Measurements from ENCODE around the gene ZDHHC4.

Gene ZDHHC4

DNA sequence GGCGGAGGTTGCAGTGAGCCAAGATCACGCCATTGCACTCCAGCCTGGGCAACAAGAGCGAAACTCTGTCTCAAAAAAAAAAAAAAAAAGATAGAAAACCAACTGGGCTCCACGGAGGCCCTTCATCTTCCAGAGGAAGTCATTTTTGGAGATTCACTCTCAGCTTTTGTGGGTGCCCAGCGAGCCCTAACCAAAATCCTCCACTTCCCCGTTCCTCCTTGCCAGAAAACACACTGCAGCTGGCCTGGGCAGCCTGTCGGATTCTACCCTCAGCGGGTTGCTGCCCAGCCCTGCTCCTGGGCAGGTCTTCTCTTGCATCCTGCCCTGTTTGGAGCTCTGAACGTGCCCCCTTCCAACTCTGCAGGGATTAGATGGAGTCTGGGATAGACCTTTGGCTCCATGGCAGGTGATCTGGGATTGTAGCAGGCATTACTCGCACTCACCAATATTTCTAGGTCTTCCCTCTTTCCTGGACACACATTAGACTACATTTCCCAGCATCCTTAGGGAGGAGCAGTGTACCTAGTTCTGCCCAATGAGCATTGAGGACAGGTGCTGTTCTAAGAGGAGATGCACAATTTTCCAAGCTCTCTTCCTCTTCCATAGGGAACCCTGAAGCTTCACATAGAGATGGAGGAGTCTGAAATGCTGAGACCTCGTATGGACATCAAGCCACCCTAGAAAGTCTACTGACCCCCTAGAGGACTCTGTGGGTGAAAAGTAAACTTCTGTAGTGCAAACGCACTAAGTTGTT, 30.6 kb upstream of the ZDHHC4 start:
- Histone ChIP-seq H4K91ac (ENCODE audit: low read length) (no peak overlapping the region), H2BK15ac (ENCODE audit: low read depth, poor library complexity, severe bottlenecking) (no peak overlapping the region), H3K18ac (ENCODE audit: low read depth in 1 of 2, low read length in 2 of 2) (no peak overlapping the region), H3K4me3 (ENCODE audit: insufficient read depth in 1 of 2, low read depth in 1 of 2, low read length in 2 of 2) (no peak overlapping the region), H3K23ac (ENCODE audit: low read length in 2 of 2) (no peak overlapping the region), H3K79me1 (replicated peaks; ENCODE audit: low read length, poor library complexity, severe bottlenecking) (no peaks in the 10 kb centered on the region), H2BK120ac (ENCODE audit: low read depth, low read length) (no peak overlapping the region), H3K9me3 (ENCODE audit: control insufficient read depth, low read length) (no peaks in the 10 kb centered on the region), H3K4ac (ENCODE audit: low read depth in 1 of 2, low read length in 2 of 2) (no peak overlapping the region), H2BK5ac (ENCODE audit: low read depth, low read length, poor library complexity, severe bottlenecking) (peak overlapping the region; percentile 22), H3K14ac (ENCODE audit: low read length in 2 of 2) (no peak overlapping the region), H3K27ac (ENCODE audit: low read length, poor library complexity, severe bottlenecking) (no peak overlapping the region), H3K4me2 (ENCODE audit: low read length, poor library complexity, severe bottlenecking) (no peak overlapping the region), H3K36me3 (ENCODE audit: control insufficient read depth in 1 of 2, insufficient read depth in 2 of 2, low read depth in 1 of 2, low read length in 2 of 2) (no peaks in the 10 kb centered on the region), H4K8ac (ENCODE audit: low read length) (no peak overlapping the region), H2AK5ac (ENCODE audit: low read length, severe bottlenecking) (no peak overlapping the region), H2AFZ (ENCODE audit: low read depth, low read length) (no peak overlapping the region), H3K9ac (ENCODE audit: low read length) (no peak overlapping the region), H3K27me3 (ENCODE audit: control insufficient read depth in 1 of 2, insufficient read depth in 1 of 2, low read length in 2 of 2) (peaks cover 0 to 22% of the 10 kb centered on the region in 2 experiments), H2BK12ac (ENCODE audit: low read length in 2 of 2) (no peak overlapping the region), H3K4me1 (ENCODE audit: control insufficient read depth, insufficient read depth, low read depth, low read length) (no peaks in the 10 kb centered on the region)
- DNase-seq = no peak
- WGBS = 87% methylated on average over 10 of the region's 12 CpGs

DNA sequence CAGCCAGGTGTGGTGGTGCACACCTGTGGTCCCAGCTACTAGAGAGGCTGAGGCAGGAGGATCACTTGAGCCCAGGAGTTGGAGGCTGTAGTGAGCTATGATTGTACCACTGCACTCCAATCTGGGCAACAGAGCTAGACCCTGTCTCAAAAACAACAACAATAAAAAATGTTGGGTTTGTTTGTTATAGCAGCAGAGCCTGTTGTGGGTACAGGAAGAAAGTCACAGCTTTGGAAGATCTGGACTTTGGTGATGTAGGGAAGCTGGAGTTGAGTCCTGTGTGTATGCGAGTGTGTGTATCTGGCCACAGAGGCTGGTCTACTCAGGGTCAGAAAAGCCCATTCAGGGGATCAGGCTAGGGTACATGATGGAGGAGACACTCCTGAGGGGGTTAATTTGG, 29.9 kb upstream of the ZDHHC4 start:
- Histone ChIP-seq H2BK12ac (ENCODE audit: low read length in 2 of 2) (no peak overlapping the region), H3K27me3 (ENCODE audit: control insufficient read depth in 1 of 2, insufficient read depth in 1 of 2, low read length in 2 of 2) (peaks cover 0 to 20% of the 10 kb centered on the region in 2 experiments), H4K8ac (ENCODE audit: low read length) (no peak overlapping the region), H4K91ac (ENCODE audit: low read length) (no peak overlapping the region), H3K79me1 (replicated peaks; ENCODE audit: low read length, poor library complexity, severe bottlenecking) (no peaks in the 10 kb centered on the region), H3K23ac (ENCODE audit: low read length in 2 of 2) (no peak overlapping the region), H3K9ac (ENCODE audit: low read length) (no peak overlapping the region), H3K27ac (ENCODE audit: low read length, poor library complexity, severe bottlenecking) (no peak overlapping the region), H3K9me3 (ENCODE audit: control insufficient read depth, low read length) (no peaks in the 10 kb centered on the region), H2BK15ac (ENCODE audit: low read depth, poor library complexity, severe bottlenecking) (no peak overlapping the region), H3K4ac (ENCODE audit: low read depth in 1 of 2, low read length in 2 of 2) (no peak overlapping the region), H2AFZ (ENCODE audit: low read depth, low read length) (no peak overlapping the region), H3K36me3 (ENCODE audit: control insufficient read depth in 1 of 2, insufficient read depth in 2 of 2, low read depth in 1 of 2, low read length in 2 of 2) (no peaks in the 10 kb centered on the region), H2BK120ac (ENCODE audit: low read depth, low read length) (no peak overlapping the region), H3K18ac (ENCODE audit: low read depth in 1 of 2, low read length in 2 of 2) (no peak overlapping the region), H2BK5ac (ENCODE audit: low read depth, low read length, poor library complexity, severe bottlenecking) (no peak overlapping the region), H3K4me1 (ENCODE audit: control insufficient read depth, insufficient read depth, low read depth, low read length) (no peaks in the 10 kb centered on the region), H3K4me2 (ENCODE audit: low read length, poor library complexity, severe bottlenecking) (no peak overlapping the region), H3K14ac (ENCODE audit: low read length in 2 of 2) (no peak overlapping the region), H2AK5ac (ENCODE audit: low read length, severe bottlenecking) (no peak overlapping the region), H3K4me3 (ENCODE audit: insufficient read depth in 1 of 2, low read depth in 1 of 2, low read length in 2 of 2) (no peak overlapping the region)
- DNase-seq = no peak
- WGBS = 100% methylated on average over 1 of the region's 1 CpG

DNA sequence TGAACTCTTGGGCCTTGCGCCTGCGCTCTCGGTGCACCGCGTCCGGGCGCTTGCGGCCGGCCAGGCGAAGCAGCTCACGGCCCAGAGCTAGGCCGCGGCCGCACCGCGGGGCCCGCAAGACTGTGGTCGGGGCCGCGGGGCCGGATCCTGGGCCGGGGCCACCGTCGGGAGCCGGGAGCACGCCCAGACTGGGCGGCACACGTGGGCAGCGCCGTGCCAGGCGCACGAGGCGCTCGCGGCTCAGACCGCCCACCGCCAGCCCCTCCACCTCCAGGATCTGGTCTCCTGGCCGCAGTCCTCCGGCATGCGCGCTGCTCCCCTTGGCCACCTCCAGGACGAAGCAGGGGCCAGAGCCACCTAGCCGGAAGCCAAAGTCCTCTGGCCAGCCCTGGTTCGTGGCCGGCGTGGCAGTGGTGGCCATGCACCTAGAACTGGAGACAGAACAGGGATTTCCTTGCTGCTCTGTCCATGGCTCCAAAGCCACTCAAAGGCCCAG, 26.2 kb upstream of the ZDHHC4 start, which contains the start of gene GRID2IP:
TSS of gene GRID2IP (minus strand) at position 446 of the 496 bp plus-strand sequence. CDS start at position 421, 25 bp downstream.
- H3K18ac ChIP-seq (ENCODE audit: low read depth in 1 of 2, low read length in 2 of 2) = no peak within 1 kb of the TSS
- H3K27ac ChIP-seq (ENCODE audit: low read length, poor library complexity, severe bottlenecking) = no peak within 1 kb of the TSS
- no peak within 1 kb of the TSS for H3K9ac ChIP-seq (ENCODE audit: low read length)
- H3K4me2 ChIP-seq (ENCODE audit: low read length, poor library complexity, severe bottlenecking) = no peak within 1 kb of the TSS
- H2AFZ ChIP-seq (ENCODE audit: low read depth, low read length) = no peak within 1 kb of the TSS
- no peak within 1 kb of the TSS for H2BK5ac ChIP-seq (ENCODE audit: low read depth, low read length, poor library complexity, severe bottlenecking)
- H3K36me3 ChIP-seq (ENCODE audit: control insufficient read depth in 1 of 2, insufficient read depth in 2 of 2, low read depth in 1 of 2, low read length in 2 of 2) = no peaks in the 10 kb centered on the region
- H3K23ac ChIP-seq (ENCODE audit: low read length in 2 of 2) = no peak within 1 kb of the TSS
- H2BK12ac ChIP-seq (ENCODE audit: low read length in 2 of 2) = no peak within 1 kb of the TSS
- no peak within 1 kb of the TSS for H3K4ac ChIP-seq (ENCODE audit: low read depth in 1 of 2, low read length in 2 of 2)
- no peaks in the 10 kb centered on the region for H3K79me1 ChIP-seq (replicated peaks; ENCODE audit: low read length, poor library complexity, severe bottlenecking)
- no peaks in the 10 kb centered on the region for H3K4me1 ChIP-seq (ENCODE audit: control insufficient read depth, insufficient read depth, low read depth, low read length)
- H3K27me3 ChIP-seq (ENCODE audit: control insufficient read depth in 1 of 2, insufficient read depth in 1 of 2, low read length in 2 of 2) = peaks cover 4 to 6% of the 10 kb centered on the region in 2 experiments
- H3K14ac ChIP-seq (ENCODE audit: low read length in 2 of 2) = no peak within 1 kb of the TSS
- DNase-seq = no peak
- H3K9me3 ChIP-seq (ENCODE audit: control insufficient read depth, low read length) = no peaks in the 10 kb centered on the region
- 88% methylated on average over 42 of the region's 46 CpGs for WGBS
- no peak within 1 kb of the TSS for H2AK5ac ChIP-seq (ENCODE audit: low read length, severe bottlenecking)
- no peak within 1 kb of the TSS for H4K8ac ChIP-seq (ENCODE audit: low read length)
- H3K4me3 ChIP-seq (ENCODE audit: insufficient read depth in 1 of 2, low read depth in 1 of 2, low read length in 2 of 2) = no peak within 1 kb of the TSS
- H2BK15ac ChIP-seq (ENCODE audit: low read depth, poor library complexity, severe bottlenecking) = no peak within 1 kb of the TSS
- H4K91ac ChIP-seq (ENCODE audit: low read length) = no peak within 1 kb of the TSS
- no peak within 1 kb of the TSS for H2BK120ac ChIP-seq (ENCODE audit: low read depth, low read length)

DNA sequence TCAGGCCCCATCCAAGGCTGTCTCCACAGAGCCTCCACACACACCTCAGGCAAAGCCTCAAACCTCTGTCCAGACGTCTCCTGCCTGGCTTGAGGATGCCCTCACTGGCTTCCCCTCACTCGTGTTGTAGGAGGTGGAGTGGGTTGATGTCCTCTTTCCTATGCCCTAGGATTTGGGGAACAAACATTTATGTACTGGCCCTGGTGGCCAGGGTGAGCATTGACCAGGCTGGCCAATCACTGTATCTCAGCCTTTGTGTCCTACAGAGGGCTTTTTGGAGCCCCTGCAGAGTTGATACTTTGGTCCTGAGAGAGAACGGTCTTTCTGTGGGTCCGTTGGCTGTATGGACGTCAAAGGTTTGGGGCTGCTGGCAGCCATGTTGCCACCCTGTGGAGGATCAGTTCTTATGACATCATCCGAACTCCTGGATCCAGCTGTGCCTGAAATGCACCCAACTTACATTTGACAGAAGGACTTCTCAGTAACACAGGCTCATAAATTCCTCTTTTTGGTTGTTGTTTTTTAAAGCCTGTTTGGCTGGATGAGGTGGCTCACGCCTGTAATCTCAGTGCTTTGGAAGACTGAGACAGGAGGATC, 23.7 kb upstream of the ZDHHC4 start:
- H3K27ac ChIP-seq (ENCODE audit: low read length, poor library complexity, severe bottlenecking) = no peak overlapping the region
- 80% methylated on average over 6 of the region's 7 CpGs for WGBS
- no peak overlapping the region for H2BK12ac ChIP-seq (ENCODE audit: low read length in 2 of 2)
- no peak overlapping the region for H3K4me3 ChIP-seq (ENCODE audit: insufficient read depth in 1 of 2, low read depth in 1 of 2, low read length in 2 of 2)
- H3K4me2 ChIP-seq (ENCODE audit: low read length, poor library complexity, severe bottlenecking) = no peak overlapping the region
- no peak overlapping the region for H2BK120ac ChIP-seq (ENCODE audit: low read depth, low read length)
- no peak overlapping the region for H2BK15ac ChIP-seq (ENCODE audit: low read depth, poor library complexity, severe bottlenecking)
- H4K91ac ChIP-seq (ENCODE audit: low read length) = no peak overlapping the region
- H3K18ac ChIP-seq (ENCODE audit: low read depth in 1 of 2, low read length in 2 of 2) = no peak overlapping the region
- H2AFZ ChIP-seq (ENCODE audit: low read depth, low read length) = no peak overlapping the region
- H3K27me3 ChIP-seq (ENCODE audit: control insufficient read depth in 1 of 2, insufficient read depth in 1 of 2, low read length in 2 of 2) = peaks cover 0 to 4% of the 10 kb centered on the region in 2 experiments
- no peak overlapping the region for H2BK5ac ChIP-seq (ENCODE audit: low read depth, low read length, poor library complexity, severe bottlenecking)
- H4K8ac ChIP-seq (ENCODE audit: low read length) = no peak overlapping the region
- no peaks in the 10 kb centered on the region for H3K79me1 ChIP-seq (replicated peaks; ENCODE audit: low read length, poor library complexity, severe bottlenecking)
- H3K14ac ChIP-seq (ENCODE audit: low read length in 2 of 2) = no peak overlapping the region
- no peak overlapping the region for H3K23ac ChIP-seq (ENCODE audit: low read length in 2 of 2)
- no peak overlapping the region for H2AK5ac ChIP-seq (ENCODE audit: low read length, severe bottlenecking)
- no peak overlapping the region for H3K4ac ChIP-seq (ENCODE audit: low read depth in 1 of 2, low read length in 2 of 2)
- no peaks in the 10 kb centered on the region for H3K36me3 ChIP-seq (ENCODE audit: control insufficient read depth in 1 of 2, insufficient read depth in 2 of 2, low read depth in 1 of 2, low read length in 2 of 2)
- H3K4me1 ChIP-seq (ENCODE audit: control insufficient read depth, insufficient read depth, low read depth, low read length) = no peaks in the 10 kb centered on the region
- no peak overlapping the region for H3K9ac ChIP-seq (ENCODE audit: low read length)
- no peaks in the 10 kb centered on the region for H3K9me3 ChIP-seq (ENCODE audit: control insufficient read depth, low read length)
- DNase-seq = no peak
